ENCODE results near the gene KIAA1191. TPM values are rescaled to one million over a fixed set of nuclear protein-coding genes. Genes with fewer than 3 reads are reported as not detected.
A peak's percentile ranks its signal among the peaks of the same experiment; 100 is the strongest.

The KIAA1191 gene, protein sequence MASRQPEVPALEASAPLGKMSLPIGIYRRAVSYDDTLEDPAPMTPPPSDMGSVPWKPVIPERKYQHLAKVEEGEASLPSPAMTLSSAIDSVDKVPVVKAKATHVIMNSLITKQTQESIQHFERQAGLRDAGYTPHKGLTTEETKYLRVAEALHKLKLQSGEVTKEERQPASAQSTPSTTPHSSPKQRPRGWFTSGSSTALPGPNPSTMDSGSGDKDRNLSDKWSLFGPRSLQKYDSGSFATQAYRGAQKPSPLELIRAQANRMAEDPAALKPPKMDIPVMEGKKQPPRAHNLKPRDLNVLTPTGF
- 142 TPM for polyA plus RNA-seq (2013, experiment 1 of 2)
- polyA plus RNA-seq (2013, experiment 2 of 2) = 141 TPM

DNA sequence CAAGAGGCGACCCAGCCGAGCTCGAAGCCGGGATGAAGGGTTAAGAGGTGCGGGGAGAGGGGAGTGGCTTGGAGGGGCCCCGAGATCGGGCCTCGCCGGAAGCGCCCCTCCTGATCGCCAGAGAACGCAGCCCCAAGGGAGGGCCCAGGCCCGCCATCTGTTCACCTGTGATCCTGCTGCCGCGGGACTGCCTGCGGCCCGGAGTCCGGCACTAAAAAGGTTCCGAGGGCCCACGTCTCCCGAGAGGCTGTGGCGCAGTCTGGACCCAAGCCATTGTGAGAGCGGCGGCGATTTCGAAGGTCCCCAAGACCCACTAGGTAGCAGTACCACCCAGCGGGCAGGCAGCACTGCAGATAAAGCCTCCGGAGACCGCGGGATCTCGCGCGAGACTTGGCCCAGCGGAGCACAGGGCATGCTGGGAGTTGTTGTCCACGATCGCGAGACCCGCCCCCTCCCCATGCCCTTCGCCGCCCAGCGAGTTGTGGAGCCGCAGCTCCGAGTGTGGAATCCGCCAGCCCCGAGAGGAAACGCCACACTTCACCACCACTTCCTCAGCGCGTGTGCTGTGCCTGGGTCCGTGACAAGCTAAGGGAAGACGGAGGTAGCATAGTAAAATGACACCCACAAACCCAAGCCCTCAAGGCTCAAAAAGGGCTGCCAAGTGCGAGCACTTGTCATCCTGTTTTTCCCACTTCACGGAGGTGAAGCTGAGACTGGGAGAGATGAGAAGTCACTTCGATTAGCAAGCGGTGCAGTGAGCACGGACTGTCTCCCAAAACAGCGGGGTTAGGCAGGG, at the start of gene KIAA1191:
Gene KIAA1191, minus strand, starts transcription at position 328 of the 796 bp plus-strand sequence. CDS start 2,256 bp downstream, outside the sequence.
- H2BK120ac ChIP-seq (ENCODE audit: low read depth, low read length) = no peak within 1 kb of the TSS
- peaks cover 0 to 26% (median 20%) of the 10 kb centered on the region in 3 experiments for H3K27me3 ChIP-seq (ENCODE audit: control insufficient read depth in 3 of 3, insufficient read depth in 3 of 3, low read depth in 1 of 3, low read length in 3 of 3)
- H3K27ac ChIP-seq (replicated peaks; ENCODE audit: low read length) = peak within 1 kb of the TSS; percentile 67
- H3K4me3 ChIP-seq (ENCODE audit: low read length in 2 of 2) = peak within 1 kb of the TSS; percentile 90 to 96
- peak within 1 kb of the TSS; percentile 81 for H3K23ac ChIP-seq (ENCODE audit: low read depth, low read length, poor library complexity)
- H3K79me1 ChIP-seq (ENCODE audit: low read depth, low read length) = peaks cover 9% of the 10 kb centered on the region
- H3K4ac ChIP-seq (ENCODE audit: low read length) = peak within 1 kb of the TSS; percentile 76
- peak within 1 kb of the TSS; percentile 82 for H4K8ac ChIP-seq (ENCODE audit: low read depth, low read length)
- peaks cover 8 to 31% of the 10 kb centered on the region in 2 donors for H3K36me3 ChIP-seq (replicated peaks in 1 of 2; ENCODE audit: control insufficient read depth in 2 of 2, insufficient read depth in 2 of 2, low read length in 2 of 2)
- H3K4me2 ChIP-seq (ENCODE audit: insufficient read depth, low read length, poor library complexity, severe bottlenecking) = peak within 1 kb of the TSS; percentile 92
- peak within 1 kb of the TSS; percentile 99 for H2BK5ac ChIP-seq (ENCODE audit: low read length)
- peak within 1 kb of the TSS; percentile 98 for H2AFZ ChIP-seq (ENCODE audit: low read length)
- peak within 1 kb of the TSS; percentile 38 for H3K14ac ChIP-seq (ENCODE audit: low read length)
- H2AK5ac ChIP-seq (ENCODE audit: low read depth, low read length) = peak within 1 kb of the TSS; percentile 81
- H2BK12ac ChIP-seq (ENCODE audit: low read length) = no peak within 1 kb of the TSS
- no peak within 1 kb of the TSS for H4K91ac ChIP-seq (ENCODE audit: low read depth, low read length, poor library complexity)
- H3K4me1 ChIP-seq (ENCODE audit: control insufficient read depth in 2 of 2, insufficient read depth in 1 of 2, low read depth in 1 of 2, low read length in 2 of 2) = peaks cover 5 to 11% of the 10 kb centered on the region in 2 donors
- H2BK15ac ChIP-seq (ENCODE audit: low read length) = peak within 1 kb of the TSS; percentile 58
- no CpG with 5 or more reads among the region's 56 CpGs for WGBS, 2 donors (ENCODE audit: extremely low coverage in 2 of 2, insufficient read length in 2 of 2, insufficient replicate concordance in 1 of 2)
- peak within 1 kb of the TSS; percentile 98 for H3K18ac ChIP-seq (ENCODE audit: low read length)
- peak; percentile 79 for DNase-seq (ENCODE audit: low spot score)
- peaks cover 3 to 4% of the 10 kb centered on the region in 2 donors for H3K9me3 ChIP-seq (replicated peaks in 1 of 2; ENCODE audit: control insufficient read depth in 2 of 2, insufficient read depth in 1 of 2, low read depth in 1 of 2, low read length in 2 of 2)
- H3K9ac ChIP-seq (ENCODE audit: low read depth, low read length, poor library complexity) = peak within 1 kb of the TSS; percentile 95

DNA sequence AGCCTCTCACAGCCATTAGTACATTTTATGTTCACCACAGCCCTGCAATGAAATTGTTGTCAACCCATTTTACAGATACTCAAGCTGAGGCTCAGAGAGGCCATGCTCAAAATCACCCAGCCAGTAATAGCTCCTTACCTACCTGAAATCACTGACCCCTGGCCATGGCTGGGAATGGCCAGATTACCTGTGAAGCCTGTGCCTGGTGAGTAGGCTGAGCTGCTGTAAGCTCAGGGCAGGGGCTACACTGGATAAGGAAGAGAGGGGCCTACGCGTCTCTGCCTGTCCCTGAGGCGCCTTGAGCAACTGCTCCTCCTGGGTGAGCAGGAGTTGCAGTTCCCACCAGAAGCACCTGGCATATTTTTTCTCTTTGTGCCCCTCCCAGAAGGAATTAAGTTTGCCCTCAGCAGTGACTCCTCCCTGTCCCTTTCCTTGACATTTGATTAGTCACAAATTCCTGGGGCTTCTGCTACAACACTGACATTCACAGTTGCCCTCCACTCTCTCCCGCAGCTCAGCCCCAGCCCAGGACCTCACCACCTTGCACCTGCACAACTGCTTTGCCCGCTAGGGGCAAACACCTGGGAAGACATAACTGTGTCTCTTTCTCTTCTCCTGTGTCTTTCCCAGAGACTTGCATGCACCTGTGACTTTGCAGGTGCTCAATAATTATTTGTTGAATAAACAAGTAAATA, 49.1 kb upstream of the KIAA1191 start:
- no peak for DNase-seq (ENCODE audit: low spot score)
- peaks cover 0 to 3% of the 10 kb centered on the region in 2 donors for H3K4me1 ChIP-seq (ENCODE audit: control insufficient read depth in 2 of 2, insufficient read depth in 1 of 2, low read depth in 1 of 2, low read length in 2 of 2)
- peak overlapping the region; percentile 50 for H2AK5ac ChIP-seq (ENCODE audit: low read depth, low read length)
- H2BK120ac ChIP-seq (ENCODE audit: low read depth, low read length) = no peak overlapping the region
- no peak overlapping the region for H3K18ac ChIP-seq (ENCODE audit: low read length)
- H2AFZ ChIP-seq (ENCODE audit: low read length) = no peak overlapping the region
- H3K27me3 ChIP-seq (ENCODE audit: control insufficient read depth in 3 of 3, insufficient read depth in 3 of 3, low read depth in 1 of 3, low read length in 3 of 3) = no peaks in the 10 kb centered on the region
- no peak overlapping the region for H3K4me2 ChIP-seq (ENCODE audit: insufficient read depth, low read length, poor library complexity, severe bottlenecking)
- H3K4me3 ChIP-seq (ENCODE audit: low read length in 2 of 2) = no peak overlapping the region
- H3K23ac ChIP-seq (ENCODE audit: low read depth, low read length, poor library complexity) = no peak overlapping the region
- no peak overlapping the region for H4K8ac ChIP-seq (ENCODE audit: low read depth, low read length)
- H3K14ac ChIP-seq (ENCODE audit: low read length) = no peak overlapping the region
- peaks cover 1 to 10% of the 10 kb centered on the region in 2 donors for H3K36me3 ChIP-seq (replicated peaks in 1 of 2; ENCODE audit: control insufficient read depth in 2 of 2, insufficient read depth in 2 of 2, low read length in 2 of 2)
- no peak overlapping the region for H2BK12ac ChIP-seq (ENCODE audit: low read length)
- WGBS, 2 donors (ENCODE audit: extremely low coverage in 2 of 2, insufficient read length in 2 of 2, insufficient replicate concordance in 1 of 2) = no CpG with 5 or more reads among the region's 5 CpGs
- H2BK5ac ChIP-seq (ENCODE audit: low read length) = peak overlapping the region; percentile 57
- H3K4ac ChIP-seq (ENCODE audit: low read length) = no peak overlapping the region
- H3K27ac ChIP-seq (replicated peaks; ENCODE audit: low read length) = no peak overlapping the region
- H2BK15ac ChIP-seq (ENCODE audit: low read length) = no peak overlapping the region
- H3K9ac ChIP-seq (ENCODE audit: low read depth, low read length, poor library complexity) = no peak overlapping the region
- no peak overlapping the region for H4K91ac ChIP-seq (ENCODE audit: low read depth, low read length, poor library complexity)
- no peaks in the 10 kb centered on the region for H3K79me1 ChIP-seq (ENCODE audit: low read depth, low read length)
- H3K9me3 ChIP-seq (replicated peaks in 1 of 2; ENCODE audit: control insufficient read depth in 2 of 2, insufficient read depth in 1 of 2, low read depth in 1 of 2, low read length in 2 of 2) = no peaks in the 10 kb centered on the region

DNA sequence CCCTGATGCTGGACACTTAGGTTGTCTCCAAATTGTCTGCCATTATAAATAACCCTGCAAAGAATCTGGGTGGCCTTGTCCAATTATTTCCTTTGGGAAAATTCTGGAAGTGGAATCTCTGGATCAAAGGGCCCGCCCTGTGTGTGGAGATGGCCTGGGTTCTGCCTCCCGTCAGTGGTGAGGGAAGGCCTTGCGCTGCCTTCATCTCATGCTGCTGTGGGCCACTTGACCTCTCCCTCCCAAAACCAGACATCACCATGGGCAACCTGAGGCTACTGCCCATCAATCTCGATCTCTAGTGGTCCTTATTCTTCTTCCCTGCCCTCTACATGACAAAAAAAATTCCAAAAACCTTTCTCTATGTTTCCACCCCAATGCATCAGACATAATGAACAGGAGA, 48.2 kb upstream of the KIAA1191 start:
- Histone ChIP-seq H2BK5ac (ENCODE audit: low read length) (no peak overlapping the region), H3K4me3 (ENCODE audit: low read length in 2 of 2) (no peak overlapping the region), H3K9ac (ENCODE audit: low read depth, low read length, poor library complexity) (peak overlapping the region; percentile 64), H3K79me1 (ENCODE audit: low read depth, low read length) (no peaks in the 10 kb centered on the region), H2AK5ac (ENCODE audit: low read depth, low read length) (no peak overlapping the region), H2BK12ac (ENCODE audit: low read length) (no peak overlapping the region), H3K27ac (replicated peaks; ENCODE audit: low read length) (no peak overlapping the region), H4K91ac (ENCODE audit: low read depth, low read length, poor library complexity) (no peak overlapping the region), H2BK15ac (ENCODE audit: low read length) (no peak overlapping the region), H3K27me3 (ENCODE audit: control insufficient read depth in 3 of 3, insufficient read depth in 3 of 3, low read depth in 1 of 3, low read length in 3 of 3) (no peaks in the 10 kb centered on the region), H3K4me1 (ENCODE audit: control insufficient read depth in 2 of 2, insufficient read depth in 1 of 2, low read depth in 1 of 2, low read length in 2 of 2) (peaks cover 0 to 2% of the 10 kb centered on the region in 2 donors), H4K8ac (ENCODE audit: low read depth, low read length) (no peak overlapping the region), H3K23ac (ENCODE audit: low read depth, low read length, poor library complexity) (no peak overlapping the region), H2AFZ (ENCODE audit: low read length) (no peak overlapping the region), H3K18ac (ENCODE audit: low read length) (no peak overlapping the region), H3K9me3 (replicated peaks in 1 of 2; ENCODE audit: control insufficient read depth in 2 of 2, insufficient read depth in 1 of 2, low read depth in 1 of 2, low read length in 2 of 2) (no peaks in the 10 kb centered on the region), H3K14ac (ENCODE audit: low read length) (no peak overlapping the region), H2BK120ac (ENCODE audit: low read depth, low read length) (no peak overlapping the region), H3K36me3 (replicated peaks in 1 of 2; ENCODE audit: control insufficient read depth in 2 of 2, insufficient read depth in 2 of 2, low read length in 2 of 2) (peaks cover 1 to 13% of the 10 kb centered on the region in 2 donors), H3K4ac (ENCODE audit: low read length) (no peak overlapping the region), H3K4me2 (ENCODE audit: insufficient read depth, low read length, poor library complexity, severe bottlenecking) (no peak overlapping the region)
- no CpG with 5 or more reads among the region's 4 CpGs for WGBS, 2 donors (ENCODE audit: extremely low coverage in 2 of 2, insufficient read length in 2 of 2, insufficient replicate concordance in 1 of 2)
- DNase-seq (ENCODE audit: low spot score) = no peak
